VCaP (cell line): ENCODE measurements around the gene BSN.

ENCODE experiments used
- H3K27ac ChIP-seq: fragments of 450-650 bp; 2 replicates; pipeline ENCODE4 v1.5.1; 2017
- CTCF ChIP-seq: fragments of 450-650 bp; conservative IDR thresholded peaks from 2 replicates; pipeline ENCODE4 v1.5.1; 2017; ENCODE audit warnings: mild to moderate bottlenecking, moderate library complexity

The BSN gene

GRCh38 chr3:49656541-49657112 is 102.3 kb downstream of the BSN start:
- no peak for TF ChIP-seq CTCF

GRCh38 chr3:49657208-49657915 is 103.1 kb downstream of the BSN start:
- TF ChIP-seq CTCF: no peak
- no peak overlapping the region for H3K27ac ChIP-seq

More at GRCh38 chr3:49656541-49657112, 102.3 kb downstream of the BSN start:
- no peak overlapping the region for H3K27ac ChIP-seq

GRCh38 chr3:49658711-49659110 is 104.4 kb downstream of the BSN start:
- TF ChIP-seq CTCF: no peak
- no peak overlapping the region for H3K27ac ChIP-seq

- no peak overlapping the region for H3K27ac ChIP-seq
Observed at GRCh38 chr3:49659756-49660155, 105.5 kb downstream of the BSN start.

GRCh38 chr3:49661281-49661680 is 107.0 kb downstream of the BSN start:
- no peak overlapping the region for H3K27ac ChIP-seq
- TF ChIP-seq CTCF: no peak

More at GRCh38 chr3:49659756-49660155, 105.5 kb downstream of the BSN start:
- TF ChIP-seq CTCF: no peak

GRCh38 chr3:49662021-49662420 is 107.7 kb downstream of the BSN start:
- no peak overlapping the region for H3K27ac ChIP-seq
- TF ChIP-seq CTCF: no peak

- TF ChIP-seq CTCF: no peak
- H3K27ac ChIP-seq: no peak overlapping the region
Observed at GRCh38 chr3:49662720-49663413, 108.6 kb downstream of the BSN start.
